WERI-Rb-1 (cell line): Measurements from ENCODE around the gene ZC3H14.
A peak's percentile ranks its signal among the peaks of the same experiment; 100 is the strongest.

ENCODE experiments used
- DNase-seq: peaks from one replicate; pipeline ENCODE4 v3.0.0-alpha.2; 2020
- H3K27ac ChIP-seq: fragments of 250-450 bp; sonication (Bioruptor Pico); 2 replicates; pipeline ENCODE4 v1.5.1; 2020; ENCODE audit warnings: mild to moderate bottlenecking, moderate library complexity
- H3K27me3 ChIP-seq: fragments of 250-450 bp; sonication (Bioruptor Pico); 2 replicates; pipeline ENCODE4 v1.5.1; 2021; ENCODE audit warnings: mild to moderate bottlenecking, low read depth, moderate library complexity; ENCODE audit not compliant: insufficient read depth, severe bottlenecking
- H3K36me3 ChIP-seq: fragments of 250-450 bp; sonication (Bioruptor Pico); 2 replicates; pipeline ENCODE4 v1.5.1; 2020; ENCODE audit warnings: mild to moderate bottlenecking, moderate library complexity
- H3K4me3 ChIP-seq: 2 replicates; pipeline ENCODE4 v1.5.1; 2011; ENCODE audit warnings: low read depth, mild to moderate bottlenecking, control low read depth, low read length
- H3K9me3 ChIP-seq: fragments of 250-450 bp; sonication (Bioruptor Pico); 2 replicates; pipeline ENCODE4 v1.5.1; 2021; ENCODE audit warnings: mild to moderate bottlenecking, moderate library complexity; ENCODE audit not compliant: severe bottlenecking
- CTCF ChIP-seq: IDR thresholded peaks from 2 replicates; pipeline ENCODE4 v1.5.1; 2011; ENCODE audit warnings: low read depth, mild to moderate bottlenecking, control low read depth, inconsistent platforms, low read length

The ZC3H14 gene

GRCh38 chr14:88550078-88550477 lies 12.8 kb upstream of the ZC3H14 start:
- Histone ChIP-seq H3K27ac (peak overlapping the region; percentile 21; the same call in 1 of the 2 replicates), H3K36me3 (peaks cover 54% of the 10 kb centered on the region), H3K9me3 (no peaks in the 10 kb centered on the region), H3K4me3 (no peak overlapping the region), H3K27me3 (no peaks in the 10 kb centered on the region)
- no peak for DNase-seq
- no peak for TF ChIP-seq CTCF

- Histone ChIP-seq H3K4me3 (no peak overlapping the region), H3K9me3 (no peaks in the 10 kb centered on the region), H3K27me3 (no peaks in the 10 kb centered on the region), H3K27ac (no peak overlapping the region; the same call in 1 of the 2 replicates), H3K36me3 (peaks cover 45% of the 10 kb centered on the region)
- TF ChIP-seq CTCF, result no peak
- no peak for DNase-seq
Measured at GRCh38 chr14:88551094-88551870, 11.6 kb upstream of the ZC3H14 start.

GRCh38 chr14:88551980-88552431 lies 10.8 kb upstream of the ZC3H14 start:
- peak overlapping the region; percentile 17 for H3K4me3 ChIP-seq
- H3K27me3 ChIP-seq, result no peaks in the 10 kb centered on the region
- no peaks in the 10 kb centered on the region for H3K9me3 ChIP-seq
- peak overlapping the region; percentile 57 for H3K27ac ChIP-seq
- TF ChIP-seq CTCF, result no peak
- peaks cover 45% of the 10 kb centered on the region for H3K36me3 ChIP-seq
- no peak for DNase-seq

- Histone ChIP-seq H3K36me3 (peaks cover 39% of the 10 kb centered on the region), H3K27me3 (no peaks in the 10 kb centered on the region), H3K9me3 (no peaks in the 10 kb centered on the region), H3K4me3 (0 out of 2 replicates have a peak overlapping the region, but pooled peaks have one; percentile 84), H3K27ac (peak overlapping the region; percentile 57)
- DNase-seq, result no peak
- no peak for TF ChIP-seq CTCF
Measured at GRCh38 chr14:88552876-88553275, 10.0 kb upstream of the ZC3H14 start.

- Histone ChIP-seq H3K27me3 (no peaks in the 10 kb centered on the region), H3K9me3 (no peaks in the 10 kb centered on the region), H3K4me3 (peak overlapping the region; percentile 84), H3K27ac (peak overlapping the region; percentile 75), H3K36me3 (peaks cover 28% of the 10 kb centered on the region)
- no peak for TF ChIP-seq CTCF
- DNase-seq, result no peak
Measured at GRCh38 chr14:88553886-88554456, 8.9 kb upstream of the ZC3H14 start.
